Ectodermal cell (in vitro differentiated cells): ENCODE measurements around the gene SLC25A36.
"Not testable (repeated sequence)": the region's sequence is repeated elsewhere in the genome, so short reads cannot be mapped to it uniquely, and the experiment has no call there.

ENCODE experiments used
- H3K27ac ChIP-seq: 2 replicates; pipeline ENCODE4 v1.7.0; 2013; ENCODE audit warnings: mild to moderate bottlenecking, low read depth, low read length; ENCODE audit not compliant: insufficient read depth, poor library complexity, severe bottlenecking
- H3K27me3 ChIP-seq: 2 replicates; pipeline ENCODE4 v1.7.0; 2013; ENCODE audit warnings: mild to moderate bottlenecking, low read length; ENCODE audit not compliant: insufficient read depth, control insufficient read depth, poor library complexity, severe bottlenecking
- H3K36me3 ChIP-seq: one replicate; pipeline ENCODE4 v1.7.0; 2013; ENCODE audit warnings: low read length; ENCODE audit not compliant: control insufficient read depth, insufficient read depth
- H3K4me1 ChIP-seq: one replicate; pipeline ENCODE4 v1.7.0; 2013; ENCODE audit warnings: low read length; ENCODE audit not compliant: control insufficient read depth, insufficient read depth
- H3K4me3 ChIP-seq: 2 replicates; pipeline ENCODE4 v1.7.0; 2013; ENCODE audit warnings: low read depth, low read length, control low read depth; ENCODE audit not compliant: insufficient read depth
- H3K9me3 ChIP-seq: 2 replicates; pipeline ENCODE4 v1.7.0; 2013; ENCODE audit warnings: mild to moderate bottlenecking, low read length, moderate library complexity; ENCODE audit not compliant: control insufficient read depth
- WGBS, 2 experiments: methylation state at CpG; one replicate each; pipeline ENCODE4 v1.1.7; 2013; ENCODE audit warnings: missing lambda C conversion rate in 2 of 2; 5-methylcytosine and 5-hydroxymethylcytosine counted together

The SLC25A36 gene

GRCh38 chr3:140994316-140994715 is 52.7 kb downstream of the SLC25A36 start:
- H3K4me3 ChIP-seq, result no peak overlapping the region
- WGBS, 2 experiments, result 93 to 100% methylated on average over 1 of the region's 1 CpG
- H3K27ac ChIP-seq, result no peak overlapping the region
- H3K9me3 ChIP-seq, result no peaks in the 10 kb centered on the region
- H3K27me3 ChIP-seq, result no peaks in the 10 kb centered on the region
- H3K36me3 ChIP-seq, result no peaks in the 10 kb centered on the region
- H3K4me1 ChIP-seq, result no peaks in the 10 kb centered on the region

DNA sequence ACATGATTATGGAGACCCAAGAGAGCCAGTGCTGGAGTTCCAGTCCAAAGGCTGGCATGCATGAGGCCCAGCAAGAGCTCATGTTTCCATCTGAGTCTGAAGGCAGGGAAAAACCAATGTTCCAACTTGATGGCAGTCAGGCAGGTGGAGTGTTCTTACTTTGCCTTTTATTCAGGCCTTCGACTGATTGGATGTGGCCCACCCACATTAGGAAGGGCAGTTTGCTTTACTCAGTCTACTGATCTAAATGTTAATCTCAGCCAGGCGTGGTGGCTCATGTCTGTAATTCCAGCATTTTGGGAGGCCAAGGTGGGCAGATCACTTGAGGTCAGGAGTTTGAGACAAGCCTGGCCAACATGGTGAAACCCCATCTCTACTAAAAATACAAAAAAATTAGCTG is 53.2 kb downstream of the SLC25A36 start:
- H3K36me3 ChIP-seq, H3K27me3 ChIP-seq, H3K27ac ChIP-seq, H3K4me3 ChIP-seq, H3K9me3 ChIP-seq, H3K4me1 ChIP-seq: not testable (repeated sequence)
- 85 to 96% methylated on average over 2 of the region's 2 CpGs for WGBS, 2 experiments

GRCh38 chr3:140995881-140996280 is 54.2 kb downstream of the SLC25A36 start:
- Histone ChIP-seq H3K27ac (no peak overlapping the region), H3K36me3 (no peaks in the 10 kb centered on the region), H3K9me3 (no peaks in the 10 kb centered on the region), H3K4me1 (no peaks in the 10 kb centered on the region), H3K27me3 (no peaks in the 10 kb centered on the region), H3K4me3 (no peak overlapping the region)
- 82% methylated on average over 2 of the region's 2 CpGs for WGBS, 2 experiments

DNA sequence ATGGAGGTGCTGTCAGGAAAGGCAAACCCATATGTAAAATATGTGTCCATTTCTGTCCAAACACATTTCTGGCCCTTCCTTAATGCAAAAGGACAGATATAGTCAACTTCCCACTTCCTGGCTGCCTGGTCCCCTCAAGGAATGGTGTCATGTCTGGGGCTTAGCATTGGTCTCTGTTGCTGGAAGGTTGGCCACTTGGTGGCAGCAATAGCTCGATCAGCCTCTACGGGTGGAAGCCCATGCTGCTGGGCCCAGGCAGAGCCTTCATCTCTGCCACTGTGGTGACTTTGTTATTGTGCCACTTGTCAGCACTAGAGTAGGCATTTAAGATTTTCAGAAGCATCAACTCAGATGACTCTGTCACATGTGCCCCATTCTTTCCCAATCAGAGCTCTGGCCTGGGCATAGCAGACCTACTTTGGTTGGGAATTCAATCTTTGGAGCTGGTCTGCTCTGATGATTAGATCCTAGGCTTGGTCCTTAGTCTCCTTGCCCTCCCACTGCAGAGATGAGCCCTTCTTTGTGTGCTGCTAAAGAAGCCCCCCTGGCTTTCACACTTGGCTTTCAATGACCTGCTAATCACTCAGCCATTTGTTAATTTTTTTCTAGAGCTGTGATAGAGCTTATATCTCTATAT is 58.5 kb downstream of the SLC25A36 start:
- 2 to 5% methylated on average over 2 of the region's 2 CpGs for WGBS, 2 experiments
- no peak overlapping the region for H3K27ac ChIP-seq
- H3K9me3 ChIP-seq, result no peaks in the 10 kb centered on the region
- H3K4me1 ChIP-seq, result no peaks in the 10 kb centered on the region
- H3K36me3 ChIP-seq, result no peaks in the 10 kb centered on the region
- no peak overlapping the region for H3K4me3 ChIP-seq
- no peaks in the 10 kb centered on the region for H3K27me3 ChIP-seq

DNA sequence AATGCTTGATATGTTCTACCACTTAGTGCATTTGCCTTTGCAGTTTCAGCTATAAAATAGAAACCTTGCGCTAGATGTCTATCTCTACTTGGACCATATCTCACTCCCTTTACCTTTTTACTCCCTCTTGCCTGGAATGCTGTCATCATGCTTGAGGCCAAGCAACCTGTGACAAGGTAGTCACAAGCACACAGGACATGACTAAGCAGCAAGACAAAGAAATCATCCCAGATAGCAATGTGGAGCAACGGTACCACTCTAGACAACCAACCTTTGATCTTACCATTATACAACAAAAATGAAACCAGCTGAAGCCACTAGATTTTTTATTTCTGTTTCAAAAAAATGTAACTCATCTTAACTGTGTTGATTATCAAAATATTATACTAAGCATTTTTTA is 59.0 kb downstream of the SLC25A36 start:
- H3K36me3 ChIP-seq, result no peaks in the 10 kb centered on the region
- no peaks in the 10 kb centered on the region for H3K27me3 ChIP-seq
- H3K4me1 ChIP-seq, result no peaks in the 10 kb centered on the region
- WGBS, 2 experiments, result 92 to 95% methylated on average over 2 of the region's 2 CpGs
- H3K9me3 ChIP-seq, result no peaks in the 10 kb centered on the region
- H3K4me3 ChIP-seq, result no peak overlapping the region
- H3K27ac ChIP-seq, result no peak overlapping the region

- Histone ChIP-seq H3K27me3 (no peaks in the 10 kb centered on the region), H3K4me1 (no peaks in the 10 kb centered on the region), H3K9me3 (no peaks in the 10 kb centered on the region), H3K27ac (no peak overlapping the region), H3K4me3 (no peak overlapping the region), H3K36me3 (no peaks in the 10 kb centered on the region)
- 100% methylated on average over 1 of the region's 1 CpG for WGBS, 2 experiments
Measured at GRCh38 chr3:141006344-141006743, 64.7 kb downstream of the SLC25A36 start.

- Histone ChIP-seq H3K4me3 (no peak overlapping the region), H3K36me3 (no peaks in the 10 kb centered on the region), H3K27ac (no peak overlapping the region), H3K4me1 (no peaks in the 10 kb centered on the region), H3K27me3 (no peaks in the 10 kb centered on the region), H3K9me3 (no peaks in the 10 kb centered on the region)
- 93% methylated on average over 3 of the region's 3 CpGs for WGBS, 2 experiments
Measured at GRCh38 chr3:141009496-141009895, 67.9 kb downstream of the SLC25A36 start.

DNA sequence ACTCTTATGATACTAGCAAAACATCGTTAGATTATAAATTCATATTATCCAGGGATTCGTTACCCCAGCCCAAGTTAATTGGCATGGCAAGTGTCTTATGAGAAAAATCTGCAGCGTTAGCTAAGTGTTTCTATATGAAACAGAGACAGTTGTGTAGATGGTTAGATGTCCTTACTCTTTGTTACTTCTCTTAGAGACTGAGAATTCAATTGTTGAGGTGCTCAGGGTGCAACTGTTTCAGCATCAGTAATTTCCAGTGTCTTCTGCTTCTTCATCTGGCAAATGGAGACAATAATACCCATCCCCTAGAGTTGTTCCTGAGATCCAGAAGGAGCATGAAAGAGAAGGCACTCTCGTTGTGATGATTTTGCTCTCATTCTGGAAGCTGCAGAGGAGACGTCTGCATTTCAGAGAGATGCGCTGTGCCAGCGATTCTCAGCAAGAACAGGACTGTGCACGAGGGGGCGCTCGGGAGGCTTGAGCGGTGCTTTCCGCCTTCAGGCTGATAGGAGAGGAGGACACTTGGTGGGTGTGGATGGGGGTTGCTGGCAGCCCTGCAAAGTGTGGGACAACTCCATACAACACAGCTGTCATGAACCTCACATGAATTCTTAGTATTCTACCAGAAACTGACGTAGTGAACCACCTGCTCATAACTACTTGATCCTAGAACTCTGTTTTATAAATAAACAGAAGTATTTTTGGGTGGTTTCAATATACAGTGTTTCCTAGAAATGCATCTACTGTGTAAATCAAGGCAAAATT is 69.8 kb downstream of the SLC25A36 start:
- no peaks in the 10 kb centered on the region for H3K9me3 ChIP-seq
- H3K27ac ChIP-seq, result no peak overlapping the region
- no peaks in the 10 kb centered on the region for H3K27me3 ChIP-seq
- H3K4me1 ChIP-seq, result no peaks in the 10 kb centered on the region
- 18 to 19% methylated on average over 12 to 13 of the region's 13 CpGs for WGBS, 2 experiments
- H3K36me3 ChIP-seq, result no peaks in the 10 kb centered on the region
- no peak overlapping the region for H3K4me3 ChIP-seq

- no peaks in the 10 kb centered on the region for H3K4me1 ChIP-seq
- 66 to 80% methylated on average over 3 to 4 of the region's 4 CpGs for WGBS, 2 experiments
- no peaks in the 10 kb centered on the region for H3K36me3 ChIP-seq
- no peak overlapping the region for H3K4me3 ChIP-seq
- H3K27ac ChIP-seq, result no peak overlapping the region
- no peaks in the 10 kb centered on the region for H3K9me3 ChIP-seq
- no peaks in the 10 kb centered on the region for H3K27me3 ChIP-seq
Measured at GRCh38 chr3:141011997-141012262, 70.3 kb downstream of the SLC25A36 start.

DNA sequence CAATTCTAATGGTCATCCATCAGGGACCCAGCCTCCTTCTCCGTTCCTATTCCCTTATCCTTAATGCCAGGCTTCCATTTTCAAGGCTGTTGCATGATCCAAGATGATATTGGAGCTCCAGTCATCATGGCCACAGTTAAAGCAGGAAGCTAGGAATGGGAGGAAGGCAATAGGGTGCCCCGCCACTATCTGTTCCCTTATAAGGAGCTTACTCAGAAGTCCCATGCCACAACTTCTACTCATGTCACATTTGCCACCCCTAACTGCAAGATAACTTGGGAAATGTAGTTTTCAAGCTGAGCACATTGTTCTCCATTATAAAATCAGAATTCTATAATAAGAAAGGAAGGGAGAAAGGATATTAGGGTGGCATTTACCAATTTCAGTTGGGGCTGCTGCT is 70.9 kb downstream of the SLC25A36 start:
- Histone ChIP-seq H3K4me1 (no peaks in the 10 kb centered on the region), H3K27ac (no peak overlapping the region), H3K27me3 (no peaks in the 10 kb centered on the region), H3K9me3 (no peaks in the 10 kb centered on the region), H3K4me3 (no peak overlapping the region), H3K36me3 (no peaks in the 10 kb centered on the region)
- 86 to 94% methylated on average over 2 of the region's 2 CpGs for WGBS, 2 experiments
